ENCODE measurements around the gene FCHSD1.
"Not testable (repeated sequence)": the region's sequence is repeated elsewhere in the genome, so short reads cannot be mapped to it uniquely, and the experiment has no call there.

Gene FCHSD1

DNA sequence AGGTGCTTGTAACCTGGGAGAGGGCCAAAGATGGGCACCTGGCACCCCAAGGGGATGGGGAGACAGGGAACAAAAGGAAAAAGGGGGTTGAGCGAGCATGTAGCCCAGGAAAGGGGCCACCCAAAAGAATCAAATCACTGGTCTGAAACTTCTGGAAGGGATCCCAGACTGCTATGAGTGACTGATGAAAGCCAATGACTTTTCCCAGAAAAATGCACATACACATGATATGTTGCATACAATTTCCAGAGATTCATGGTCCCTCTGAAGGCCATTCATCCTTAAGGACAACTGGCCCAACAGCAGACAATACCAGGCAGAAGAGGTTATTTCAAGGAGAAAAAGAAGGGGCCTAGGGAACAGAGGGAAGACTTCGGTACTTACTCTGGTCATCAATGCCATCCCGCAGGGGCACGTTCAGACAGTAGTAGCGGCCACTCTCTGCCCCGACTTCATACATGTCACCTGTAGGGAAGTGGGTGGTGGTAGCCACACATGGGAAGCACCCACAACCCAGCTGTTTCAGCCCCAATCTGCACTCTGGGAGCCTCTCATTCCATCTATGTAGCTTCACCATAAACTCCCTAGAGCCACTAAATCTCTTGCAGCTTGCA is 22.9 kb downstream of the FCHSD1 start:
- DNase-seq (ENCODE audit: insufficient read length) = no peak
- TF ChIP-seq TAF1 (IDR thresholded peaks at IDR 0.05; ENCODE audit: borderline replicate concordance, low read depth, low read length) (no peak), POLR2AphosphoS5 (IDR thresholded peaks at IDR 0.05; ENCODE audit: low read depth, low read length) (no peak), POLR2A (IDR thresholded peaks at IDR 0.05; ENCODE audit: low read depth, low read length) (no peak)
- no peak for FAIRE-seq

DNA sequence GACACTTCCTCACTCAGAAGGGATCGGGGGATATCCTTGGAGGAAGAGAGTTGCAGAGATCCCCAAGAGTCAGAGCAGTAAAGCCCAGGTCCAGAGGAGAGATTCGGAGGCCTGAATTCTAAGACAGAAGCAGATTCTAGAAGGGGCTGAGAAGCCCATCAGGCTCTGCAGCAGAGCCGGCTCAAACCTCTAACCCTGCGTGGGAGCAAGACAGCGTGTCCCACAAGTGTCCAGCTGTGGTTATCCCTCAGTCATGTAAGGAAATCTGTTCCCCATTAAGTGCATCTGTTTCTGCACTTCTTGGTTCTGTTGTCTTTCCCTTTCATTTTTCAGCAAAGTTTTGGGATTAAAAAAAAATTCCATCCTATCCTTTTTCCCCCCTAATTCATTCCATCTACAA is 27.6 kb downstream of the FCHSD1 start:
- FAIRE-seq (peak; percentile 67), DNase-seq (ENCODE audit: insufficient read length) (no peak)
- TF ChIP-seq POLR2A (IDR thresholded peaks at IDR 0.05; ENCODE audit: low read depth, low read length) = no peak
- no peak for TF ChIP-seq TAF1 (IDR thresholded peaks at IDR 0.05; ENCODE audit: borderline replicate concordance, low read depth, low read length)
- no peak for TF ChIP-seq POLR2AphosphoS5 (IDR thresholded peaks at IDR 0.05; ENCODE audit: low read depth, low read length)

GRCh38 chr5:141623186-141623585 is 28.0 kb downstream of the FCHSD1 start:
- DNase-seq (ENCODE audit: insufficient read length) (no peak), FAIRE-seq (peak; percentile 71)
- TF ChIP-seq TAF1 (IDR thresholded peaks at IDR 0.05; ENCODE audit: borderline replicate concordance, low read depth, low read length) (no peak), POLR2A (IDR thresholded peaks at IDR 0.05; ENCODE audit: low read depth, low read length) (no peak), POLR2AphosphoS5 (IDR thresholded peaks at IDR 0.05; ENCODE audit: low read depth, low read length) (no peak)

- DNase-seq (ENCODE audit: insufficient read length) = peak; percentile 88
- peak; percentile 99 for FAIRE-seq
- TF ChIP-seq POLR2AphosphoS5 (IDR thresholded peaks at IDR 0.05; ENCODE audit: low read depth, low read length) (peak; percentile 69), POLR2A (IDR thresholded peaks at IDR 0.05; ENCODE audit: low read depth, low read length) (peak; percentile 74; the same call in 1 of the 2 replicates), TAF1 (IDR thresholded peaks at IDR 0.05; ENCODE audit: borderline replicate concordance, low read depth, low read length) (no peak)
Measured at GRCh38 chr5:141618804-141619554, 32.2 kb downstream of the FCHSD1 start, which contains the start of gene DIAPH1. DIAPH1 (minus strand) TSS chr5:141619000; CDS start chr5:141618914, 86 bp downstream.

- TF ChIP-seq TAF1 (IDR thresholded peaks at IDR 0.05; ENCODE audit: borderline replicate concordance, low read depth, low read length) (no peak), POLR2AphosphoS5 (IDR thresholded peaks at IDR 0.05; ENCODE audit: low read depth, low read length) (no peak; the same call in 1 of the 2 replicates), POLR2A (IDR thresholded peaks at IDR 0.05; ENCODE audit: low read depth, low read length) (no peak)
- peak; percentile 64 for FAIRE-seq
- DNase-seq (ENCODE audit: insufficient read length) = no peak
Measured at GRCh38 chr5:141618030-141618803, 33.0 kb downstream of the FCHSD1 start.

DNA sequence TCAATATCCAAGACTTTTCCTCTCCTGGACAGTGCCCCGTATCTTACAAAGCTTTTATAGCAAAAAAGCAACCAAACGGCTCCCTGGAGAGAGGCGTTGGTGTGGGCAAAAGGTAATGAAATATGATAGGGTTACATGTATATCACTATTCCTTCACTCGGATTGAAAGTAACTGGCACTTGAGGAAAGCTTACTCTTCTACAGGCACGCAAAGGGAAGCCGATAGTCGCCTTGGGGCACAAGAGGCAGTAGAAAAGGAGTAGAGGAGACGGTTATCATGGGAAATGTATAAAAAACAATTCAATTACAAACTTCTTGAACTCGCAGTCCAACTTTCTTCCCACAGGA is 33.6 kb downstream of the FCHSD1 start:
- no peak for TF ChIP-seq TAF1 (IDR thresholded peaks at IDR 0.05; ENCODE audit: borderline replicate concordance, low read depth, low read length)
- TF ChIP-seq POLR2AphosphoS5 (IDR thresholded peaks at IDR 0.05; ENCODE audit: low read depth, low read length) = no peak
- no peak for TF ChIP-seq POLR2A (IDR thresholded peaks at IDR 0.05; ENCODE audit: low read depth, low read length)
- FAIRE-seq (peak; percentile 78), DNase-seq (ENCODE audit: insufficient read length) (no peak)

GRCh38 chr5:141617128-141617527 is 34.1 kb downstream of the FCHSD1 start:
- TF ChIP-seq POLR2A (IDR thresholded peaks at IDR 0.05; ENCODE audit: low read depth, low read length) (no peak), POLR2AphosphoS5 (IDR thresholded peaks at IDR 0.05; ENCODE audit: low read depth, low read length) (no peak)
- FAIRE-seq (no peak), DNase-seq (ENCODE audit: insufficient read length) (no peak)

- DNase-seq (ENCODE audit: insufficient read length) = no peak
- TF ChIP-seq POLR2AphosphoS5 (IDR thresholded peaks at IDR 0.05; ENCODE audit: low read depth, low read length) (no peak), TAF1 (IDR thresholded peaks at IDR 0.05; ENCODE audit: borderline replicate concordance, low read depth, low read length) (no peak), POLR2A (IDR thresholded peaks at IDR 0.05; ENCODE audit: low read depth, low read length) (no peak)
- FAIRE-seq = no peak
Measured at GRCh38 chr5:141615991-141616720, 35.1 kb downstream of the FCHSD1 start.

DNA sequence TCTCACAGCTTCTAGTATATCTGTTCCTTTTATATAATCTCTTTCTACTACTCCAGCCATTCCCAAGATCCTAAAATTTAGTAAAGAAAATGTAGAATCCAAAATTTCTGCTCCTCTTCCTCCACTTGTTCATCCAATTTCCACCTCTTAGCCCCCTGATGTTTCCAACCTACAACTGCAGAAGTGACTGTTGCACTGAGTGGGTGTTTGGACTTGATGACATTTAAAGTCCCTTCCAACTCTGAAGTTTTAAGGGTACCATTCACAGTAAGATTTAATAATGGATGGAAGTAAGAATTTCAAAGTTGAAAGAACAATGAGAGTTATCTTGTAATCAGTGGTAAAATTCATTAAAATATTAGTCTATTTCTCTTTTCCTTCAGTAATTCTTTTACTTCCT is 37.9 kb downstream of the FCHSD1 start:
- no peak for TF ChIP-seq POLR2A (IDR thresholded peaks at IDR 0.05; ENCODE audit: low read depth, low read length)
- no peak for TF ChIP-seq TAF1 (IDR thresholded peaks at IDR 0.05; ENCODE audit: borderline replicate concordance, low read depth, low read length)
- no peak for TF ChIP-seq POLR2AphosphoS5 (IDR thresholded peaks at IDR 0.05; ENCODE audit: low read depth, low read length)
- peak; percentile 46 for FAIRE-seq
- no peak for DNase-seq (ENCODE audit: insufficient read length)

DNA sequence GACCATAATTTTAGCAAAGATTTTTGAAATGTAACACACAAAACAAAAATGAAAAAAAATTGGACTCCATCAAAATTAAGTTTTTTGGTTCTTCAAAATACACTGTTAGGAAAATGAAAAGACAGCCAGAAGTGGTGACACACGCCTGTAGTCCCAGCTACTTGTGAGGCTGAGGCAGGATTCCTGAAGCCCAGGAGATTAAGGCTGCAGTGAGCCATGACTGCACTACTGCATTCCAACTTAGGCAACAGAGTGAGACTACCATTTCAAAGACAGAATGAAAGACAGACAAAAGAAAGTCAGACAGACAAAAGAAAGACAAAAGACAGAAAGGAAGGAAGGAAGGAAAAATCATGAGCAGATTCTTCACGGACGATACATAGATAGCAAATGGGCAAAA is 39.9 kb downstream of the FCHSD1 start:
- FAIRE-seq (no peak), DNase-seq (ENCODE audit: insufficient read length) (no peak)
- TF ChIP-seq TAF1 (IDR thresholded peaks at IDR 0.05; ENCODE audit: borderline replicate concordance, low read depth, low read length) (no peak), POLR2AphosphoS5 (IDR thresholded peaks at IDR 0.05; ENCODE audit: low read depth, low read length) (no peak), POLR2A (IDR thresholded peaks at IDR 0.05; ENCODE audit: low read depth, low read length) (no peak)

- not testable (repeated sequence) for DNase-seq (ENCODE audit: insufficient read length); FAIRE-seq
Measured at GRCh38 chr5:141609921-141610320, 41.3 kb downstream of the FCHSD1 start.

Data from GM12892 (cell line).